Cardiac fibroblast (primary cell): ENCODE results near the gene CDC20B.
"Not testable (repeated sequence)": the region's sequence is repeated elsewhere in the genome, so short reads cannot be mapped to it uniquely, and the experiment has no call there.

Source experiments
- DNase-seq, 2 donors: peaks; one replicate each; pipeline versions ENCODE4 v3.0.0 to v3.0.0-alpha.2; 2010; ENCODE audit warnings: low read depth in 2 of 2
- H3K4me3 ChIP-seq, 2 donors: replicated peaks in 1 of 2; 1 replicate in 1 of 2; 2 replicates in 1 of 2; pipeline ENCODE4 v1.5.1; 2011; ENCODE audit warnings: low read depth in 2 of 2, low read length in 2 of 2, mild to moderate bottlenecking in 2 of 2, moderate library complexity in 1 of 2
- CTCF ChIP-seq: IDR thresholded peaks from one replicate; pipeline ENCODE4 v1.5.1; 2011; ENCODE audit warnings: low read depth, mild to moderate bottlenecking, low read length, inconsistent platforms

Gene CDC20B

GRCh38 chr5:55134053-55134722 lies 38.8 kb downstream of the CDC20B start:
- no peak overlapping the region for H3K4me3 ChIP-seq
- TF ChIP-seq CTCF, result no peak
- no peak for DNase-seq

DNA sequence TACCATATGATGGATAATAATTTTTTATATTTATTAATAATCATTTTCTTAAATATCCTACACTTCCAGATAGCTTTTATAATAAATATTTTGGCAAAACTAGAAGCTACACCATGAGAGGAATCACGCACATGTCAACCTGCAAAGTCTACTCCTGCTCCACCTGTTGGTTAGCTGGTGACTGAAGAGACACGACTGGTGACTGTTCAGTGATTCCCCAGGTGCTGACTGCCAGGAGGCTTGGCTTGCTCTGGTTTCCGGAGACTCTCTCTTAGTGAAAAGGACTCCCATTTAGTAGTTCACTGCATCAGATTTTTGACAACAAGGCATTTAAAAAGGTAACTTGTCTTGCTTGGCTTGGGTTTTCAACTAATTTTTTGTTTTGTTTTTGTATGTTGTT lies 49.6 kb downstream of the CDC20B start:
- no peak overlapping the region for H3K4me3 ChIP-seq
- no peak for TF ChIP-seq CTCF
- no peak for DNase-seq

- no peak for TF ChIP-seq CTCF
- DNase-seq, result no peak
- no peak overlapping the region for H3K4me3 ChIP-seq
These were observed 58.9 kb downstream of the CDC20B start for GRCh38 chr5:55114061-55114460.

GRCh38 chr5:55113327-55113726 lies 59.6 kb downstream of the CDC20B start:
- H3K4me3 ChIP-seq, result no peak overlapping the region
- TF ChIP-seq CTCF, result no peak

GRCh38 chr5:55110217-55110616 lies 62.8 kb downstream of the CDC20B start:
- no peak overlapping the region for H3K4me3 ChIP-seq
- DNase-seq, result no peak
- TF ChIP-seq CTCF, result no peak

More at GRCh38 chr5:55113327-55113726, 59.6 kb downstream of the CDC20B start:
- DNase-seq, result no peak

- H3K4me3 ChIP-seq, result no peak overlapping the region
- no peak for DNase-seq
- TF ChIP-seq CTCF, result no peak
These were observed 64.3 kb downstream of the CDC20B start for GRCh38 chr5:55108661-55109060.

DNA sequence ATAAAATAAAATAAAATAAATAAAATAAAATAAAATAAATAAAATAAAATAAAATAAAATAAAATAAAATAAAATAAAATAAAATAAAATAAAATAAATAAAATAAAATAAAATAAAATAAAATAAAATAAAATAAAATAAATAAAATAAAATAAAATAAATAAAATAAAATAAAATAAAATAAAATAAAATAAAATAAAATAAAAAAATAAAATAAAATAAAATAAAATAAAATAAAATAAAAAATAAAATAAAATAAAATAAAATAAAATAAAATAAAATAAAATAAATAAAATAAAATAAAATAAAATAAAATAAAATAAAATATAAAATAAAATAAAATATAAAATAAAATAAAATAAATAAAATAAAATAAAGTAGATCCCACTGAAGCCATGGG lies 67.0 kb downstream of the CDC20B start:
- DNase-seq, H3K4me3 ChIP-seq: not testable (repeated sequence)
